Activated naive CD4-positive, alpha-beta T cell treated with anti-CD3 and anti-CD28 coated beads, Interleukin-2, amount 50 U/mL, for 24 hours (primary cell): ENCODE results near the gene ASB2.

ENCODE experiments used
- H3K27ac Mint-ChIP-seq: one replicate; pipeline ENCODE4 v1.8.0; 2021; ENCODE audit warnings: mild to moderate bottlenecking, mixed read lengths
- H3K27me3 Mint-ChIP-seq: one replicate; pipeline ENCODE4 v1.8.0; 2021; ENCODE audit warnings: mixed read lengths
- H3K36me3 Mint-ChIP-seq: one replicate; pipeline ENCODE4 v1.8.0; 2021; ENCODE audit warnings: mixed read lengths
- H3K4me1 Mint-ChIP-seq: one replicate; pipeline ENCODE4 v1.8.0; 2021; ENCODE audit warnings: mixed read lengths
- H3K4me3 Mint-ChIP-seq: one replicate; pipeline ENCODE4 v1.8.0; 2021; ENCODE audit warnings: mild to moderate bottlenecking, mixed read lengths
- H3K9me3 Mint-ChIP-seq: one replicate; pipeline ENCODE4 v1.8.0; 2021; ENCODE audit warnings: mixed read lengths

ASB2 gene

GRCh38 chr14:93976477-93977057 lies at the start of gene ASB2:
ASB2 (minus strand) TSS chr14:93976570; CDS start chr14:93964539, 12,031 bp downstream.
- H3K9me3 Mint-ChIP-seq, result peaks cover 6% of the 10 kb centered on the region
- peaks cover 11% of the 10 kb centered on the region for H3K36me3 Mint-ChIP-seq
- H3K27ac Mint-ChIP-seq, result peak within 1 kb of the TSS; percentile 98
- peaks cover 61% of the 10 kb centered on the region for H3K4me1 Mint-ChIP-seq
- no peaks in the 10 kb centered on the region for H3K27me3 Mint-ChIP-seq
- H3K4me3 Mint-ChIP-seq, result peak within 1 kb of the TSS; percentile 50

GRCh38 chr14:94025720-94026119 lies 49.4 kb upstream of the ASB2 start:
- Mint-ChIP-seq H3K4me3 (peak overlapping the region; percentile 85), H3K4me1 (peaks cover 13% of the 10 kb centered on the region), H3K36me3 (no peaks in the 10 kb centered on the region), H3K27ac (no peak overlapping the region), H3K27me3 (no peaks in the 10 kb centered on the region), H3K9me3 (no peaks in the 10 kb centered on the region)

GRCh38 chr14:94024549-94024948 lies 48.2 kb upstream of the ASB2 start:
- H3K4me1 Mint-ChIP-seq, result peaks cover 13% of the 10 kb centered on the region
- no peaks in the 10 kb centered on the region for H3K27me3 Mint-ChIP-seq
- H3K9me3 Mint-ChIP-seq, result no peaks in the 10 kb centered on the region
- H3K4me3 Mint-ChIP-seq, result no peak overlapping the region
- H3K27ac Mint-ChIP-seq, result no peak overlapping the region
- H3K36me3 Mint-ChIP-seq, result no peaks in the 10 kb centered on the region

GRCh38 chr14:94022532-94023411 lies 46.4 kb upstream of the ASB2 start:
- Mint-ChIP-seq H3K36me3 (no peaks in the 10 kb centered on the region), H3K4me3 (no peak overlapping the region), H3K27ac (no peak overlapping the region), H3K27me3 (no peaks in the 10 kb centered on the region), H3K9me3 (no peaks in the 10 kb centered on the region), H3K4me1 (peaks cover 5% of the 10 kb centered on the region)

GRCh38 chr14:94021416-94022157 lies 45.2 kb upstream of the ASB2 start:
- H3K9me3 Mint-ChIP-seq, result no peaks in the 10 kb centered on the region
- no peak overlapping the region for H3K27ac Mint-ChIP-seq
- no peaks in the 10 kb centered on the region for H3K36me3 Mint-ChIP-seq
- H3K27me3 Mint-ChIP-seq, result no peaks in the 10 kb centered on the region
- no peak overlapping the region for H3K4me3 Mint-ChIP-seq
- H3K4me1 Mint-ChIP-seq, result peaks cover 5% of the 10 kb centered on the region

GRCh38 chr14:94021001-94021400 lies 44.6 kb upstream of the ASB2 start:
- Mint-ChIP-seq H3K27ac (no peak overlapping the region), H3K4me3 (no peak overlapping the region)

GRCh38 chr14:94020267-94020666 lies 43.9 kb upstream of the ASB2 start:
- H3K27me3 Mint-ChIP-seq, result no peaks in the 10 kb centered on the region
- H3K36me3 Mint-ChIP-seq, result no peaks in the 10 kb centered on the region
- H3K27ac Mint-ChIP-seq, result no peak overlapping the region
- H3K4me3 Mint-ChIP-seq, result no peak overlapping the region
- H3K4me1 Mint-ChIP-seq, result no peaks in the 10 kb centered on the region
- no peaks in the 10 kb centered on the region for H3K9me3 Mint-ChIP-seq

More at GRCh38 chr14:94021001-94021400, 44.6 kb upstream of the ASB2 start:
- H3K27me3 Mint-ChIP-seq, result no peaks in the 10 kb centered on the region
- no peaks in the 10 kb centered on the region for H3K9me3 Mint-ChIP-seq
- H3K4me1 Mint-ChIP-seq, result peaks cover 3% of the 10 kb centered on the region
- H3K36me3 Mint-ChIP-seq, result no peaks in the 10 kb centered on the region

GRCh38 chr14:94019329-94019728 lies 43.0 kb upstream of the ASB2 start:
- no peak overlapping the region for H3K27ac Mint-ChIP-seq
- H3K9me3 Mint-ChIP-seq, result no peaks in the 10 kb centered on the region

GRCh38 chr14:94018308-94018707 lies 41.9 kb upstream of the ASB2 start:
- Mint-ChIP-seq H3K9me3 (no peaks in the 10 kb centered on the region), H3K4me3 (no peak overlapping the region), H3K36me3 (no peaks in the 10 kb centered on the region), H3K27ac (no peak overlapping the region), H3K4me1 (no peaks in the 10 kb centered on the region), H3K27me3 (no peaks in the 10 kb centered on the region)

More at GRCh38 chr14:94019329-94019728, 43.0 kb upstream of the ASB2 start:
- Mint-ChIP-seq H3K4me3 (no peak overlapping the region), H3K4me1 (no peaks in the 10 kb centered on the region), H3K27me3 (no peaks in the 10 kb centered on the region), H3K36me3 (no peaks in the 10 kb centered on the region)

- Mint-ChIP-seq H3K36me3 (no peaks in the 10 kb centered on the region), H3K4me1 (peaks cover 9% of the 10 kb centered on the region), H3K27ac (no peak overlapping the region), H3K27me3 (no peaks in the 10 kb centered on the region), H3K9me3 (no peaks in the 10 kb centered on the region), H3K4me3 (no peak overlapping the region)
These were observed 40.1 kb upstream of the ASB2 start for GRCh38 chr14:94016446-94016976.

GRCh38 chr14:94015223-94015622 lies 38.9 kb upstream of the ASB2 start:
- no peak overlapping the region for H3K4me3 Mint-ChIP-seq
- no peaks in the 10 kb centered on the region for H3K9me3 Mint-ChIP-seq
- H3K4me1 Mint-ChIP-seq, result peaks cover 16% of the 10 kb centered on the region
- no peak overlapping the region for H3K27ac Mint-ChIP-seq
- H3K27me3 Mint-ChIP-seq, result no peaks in the 10 kb centered on the region
- H3K36me3 Mint-ChIP-seq, result no peaks in the 10 kb centered on the region

GRCh38 chr14:94014382-94014781 lies 38.0 kb upstream of the ASB2 start:
- Mint-ChIP-seq H3K36me3 (no peaks in the 10 kb centered on the region), H3K9me3 (no peaks in the 10 kb centered on the region), H3K4me3 (no peak overlapping the region), H3K4me1 (peaks cover 23% of the 10 kb centered on the region), H3K27ac (no peak overlapping the region), H3K27me3 (no peaks in the 10 kb centered on the region)

GRCh38 chr14:94011795-94012194 lies 35.4 kb upstream of the ASB2 start:
- Mint-ChIP-seq H3K36me3 (no peaks in the 10 kb centered on the region), H3K4me1 (peaks cover 26% of the 10 kb centered on the region), H3K27me3 (no peaks in the 10 kb centered on the region), H3K9me3 (no peaks in the 10 kb centered on the region), H3K4me3 (peak overlapping the region; percentile 7), H3K27ac (peak overlapping the region; percentile 8)

- no peaks in the 10 kb centered on the region for H3K27me3 Mint-ChIP-seq
- no peaks in the 10 kb centered on the region for H3K36me3 Mint-ChIP-seq
- H3K4me3 Mint-ChIP-seq, result no peak overlapping the region
- peak overlapping the region; percentile 62 for H3K27ac Mint-ChIP-seq
- no peaks in the 10 kb centered on the region for H3K9me3 Mint-ChIP-seq
- peaks cover 26% of the 10 kb centered on the region for H3K4me1 Mint-ChIP-seq
These were observed 34.3 kb upstream of the ASB2 start for GRCh38 chr14:94010625-94011024.

GRCh38 chr14:94009767-94010166 lies 33.4 kb upstream of the ASB2 start:
- peaks cover 26% of the 10 kb centered on the region for H3K4me1 Mint-ChIP-seq
- no peak overlapping the region for H3K4me3 Mint-ChIP-seq
- no peaks in the 10 kb centered on the region for H3K9me3 Mint-ChIP-seq
- no peak overlapping the region for H3K27ac Mint-ChIP-seq
- H3K36me3 Mint-ChIP-seq, result no peaks in the 10 kb centered on the region
- no peaks in the 10 kb centered on the region for H3K27me3 Mint-ChIP-seq
